Thoracic aorta (tissue), 2 donors: ENCODE measurements around the gene NAT10. TPM values are rescaled to one million over a fixed set of nuclear protein-coding genes. Genes with fewer than 3 reads are reported as not detected.

Source experiments
- ATAC-seq: fragments of 150-250 bp; one replicate; pipeline ENCODE4 v1.8.0; 2017; ENCODE audit warnings: low read depth; ENCODE audit not compliant: insufficient number of reproducible peaks, low FRiP score
- DNase-seq: peaks from one replicate; pipeline ENCODE4 v3.0.0-alpha.2; 2020; ENCODE audit warnings: low spot score
- H3K27ac ChIP-seq, 2 donors: fragments of 200-600 bp; sonication (generic); 1 replicate in 1 of 2; 2 replicates in 1 of 2; pipeline ENCODE4 v1.5.1; 2016; ENCODE audit warnings: mild to moderate bottlenecking in 2 of 2, moderate library complexity in 2 of 2
- H3K27me3 ChIP-seq: fragments of 200-600 bp; sonication (generic); replicated peaks from 2 replicates; pipeline ENCODE4 v1.6.0; 2016; ENCODE audit warnings: mild to moderate bottlenecking; ENCODE audit not compliant: insufficient read depth
- H3K36me3 ChIP-seq: fragments of 200-600 bp; sonication (generic); one replicate; pipeline ENCODE4 v1.5.1; 2016
- H3K4me1 ChIP-seq, 2 donors: fragments of 200-600 bp; sonication (generic); 1 replicate in 1 of 2; 2 replicates in 1 of 2; pipeline versions ENCODE4 v1.5.1 to v1.6.0; 2016; ENCODE audit warnings: low read depth in 2 of 2, mild to moderate bottlenecking in 1 of 2; ENCODE audit not compliant: control insufficient read depth in 1 of 2
- H3K4me3 ChIP-seq: fragments of 200-600 bp; sonication (generic); 2 replicates; pipeline ENCODE4 v1.5.1; 2016; ENCODE audit warnings: mild to moderate bottlenecking
- H3K9me3 ChIP-seq: fragments of 200-600 bp; sonication (generic); 2 replicates; pipeline ENCODE4 v1.5.1; 2016
- CTCF ChIP-seq: fragments of 200-600 bp; sonication (generic); IDR thresholded peaks from one replicate; pipeline ENCODE4 v1.5.1; 2019; ENCODE audit warnings: antibody characterized with exemption
- total RNA-seq, 2 donors: library from RNA; depleted of rRNA; stranded (reverse); fragments of >200 nt; gene quantifications; one replicate each; pipeline versions ENCODE4 v1.1.0 to v1.2.3, GENCODE V29; 2016

NAT10 gene
- total RNA-seq, 2 donors from 2014 or later = 14.1 to 39.9 TPM

- no peak overlapping the region for H3K27ac ChIP-seq
- H3K4me3 ChIP-seq = no peak overlapping the region
- ATAC-seq = no peak
- H3K4me1 ChIP-seq = peaks cover 0 to 9% of the 10 kb centered on the region in 2 donors
- H3K9me3 ChIP-seq = no peaks in the 10 kb centered on the region
- H3K27me3 ChIP-seq = no peaks in the 10 kb centered on the region
- DNase-seq = no peak
- TF ChIP-seq CTCF = no peak
- H3K36me3 ChIP-seq = peaks cover 23% of the 10 kb centered on the region
These were observed 56.5 kb downstream of the NAT10 start for GRCh38 chr11:34161812-34162492.

- Histone ChIP-seq H3K36me3 (peaks cover 28% of the 10 kb centered on the region), H3K4me1 (peaks cover 0 to 4% of the 10 kb centered on the region in 2 donors), H3K27me3 (no peaks in the 10 kb centered on the region), H3K9me3 (no peaks in the 10 kb centered on the region), H3K27ac (no peak overlapping the region), H3K4me3 (no peak overlapping the region)
- TF ChIP-seq CTCF = no peak
- DNase-seq = no peak
- no peak for ATAC-seq
These were observed 57.0 kb downstream of the NAT10 start for GRCh38 chr11:34162493-34162820.

- no peak for TF ChIP-seq CTCF
- Histone ChIP-seq H3K9me3 (no peaks in the 10 kb centered on the region), H3K27ac (no peak overlapping the region), H3K36me3 (peaks cover 31% of the 10 kb centered on the region), H3K4me1 (peaks cover 0 to under 1% of the 10 kb centered on the region in 2 donors), H3K4me3 (no peak overlapping the region), H3K27me3 (no peaks in the 10 kb centered on the region)
- no peak for DNase-seq
- no peak for ATAC-seq
These were observed 57.4 kb downstream of the NAT10 start for GRCh38 chr11:34162856-34163255.

GRCh38 chr11:34165121-34165520, 59.7 kb downstream of the NAT10 start:
- peaks cover 22% of the 10 kb centered on the region for H3K36me3 ChIP-seq

More at GRCh38 chr11:34165121-34165520, 59.7 kb downstream of the NAT10 start:
- TF ChIP-seq CTCF = no peak
- ATAC-seq = no peak
- Histone ChIP-seq H3K27ac (no peak overlapping the region), H3K9me3 (no peaks in the 10 kb centered on the region), H3K27me3 (no peaks in the 10 kb centered on the region), H3K4me1 (no peaks in the 10 kb centered on the region), H3K4me3 (no peak overlapping the region)
- DNase-seq = no peak
